NCI-H446 treated with DMSO at 0.1 percent for 48 hours (cell line): ENCODE measurements around the gene SORBS1.
A peak's percentile ranks its signal among the peaks of the same experiment; 100 is the strongest.

ENCODE experiments used
- DNase-seq: peaks from one replicate; lab custom pipeline; 2025; lab: John Stamatoyannopoulos, UW

Gene SORBS1

GRCh38 chr10:95408983-95409873, 151.9 kb downstream of the SORBS1 start:
- DNase-seq: no peak

DNA sequence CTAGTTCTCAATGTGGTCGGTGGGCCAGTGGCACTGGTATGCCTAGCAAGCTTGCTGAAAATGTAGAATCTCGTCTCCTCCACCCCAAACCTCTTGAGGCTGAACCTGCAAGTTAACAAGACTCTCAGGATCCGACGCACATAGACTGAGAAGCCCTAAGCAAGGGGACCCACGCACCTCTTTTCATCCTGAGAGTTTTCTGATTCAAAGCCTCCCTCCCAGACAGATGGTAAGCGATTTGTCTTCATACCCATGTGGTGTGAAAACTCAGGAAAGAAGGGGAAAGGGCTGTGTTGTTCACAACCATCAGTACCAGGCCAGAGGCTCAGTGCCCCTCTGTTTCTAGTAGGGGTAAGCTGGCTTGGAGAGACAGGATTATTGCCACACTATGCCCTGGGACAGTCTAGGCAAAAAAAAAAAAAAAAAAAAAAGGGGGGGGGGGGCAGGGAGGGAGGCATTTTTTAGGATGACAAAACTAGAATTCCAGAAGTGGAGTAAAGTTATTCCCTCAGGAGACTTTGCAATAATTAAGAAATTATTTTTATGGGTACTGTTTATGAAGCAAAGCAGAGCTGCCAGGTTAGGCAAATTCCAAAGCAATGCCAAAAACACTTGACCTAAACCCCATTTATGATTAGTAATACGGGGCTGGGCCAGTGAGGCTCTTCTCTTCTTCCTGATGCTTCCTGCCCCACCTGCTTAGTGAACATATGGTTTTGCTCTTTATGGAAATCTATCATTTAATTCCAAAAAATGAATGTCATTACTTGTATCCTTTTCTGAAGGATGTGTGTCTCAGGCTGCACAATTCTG, 152.8 kb downstream of the SORBS1 start:
- no peak for DNase-seq

DNA sequence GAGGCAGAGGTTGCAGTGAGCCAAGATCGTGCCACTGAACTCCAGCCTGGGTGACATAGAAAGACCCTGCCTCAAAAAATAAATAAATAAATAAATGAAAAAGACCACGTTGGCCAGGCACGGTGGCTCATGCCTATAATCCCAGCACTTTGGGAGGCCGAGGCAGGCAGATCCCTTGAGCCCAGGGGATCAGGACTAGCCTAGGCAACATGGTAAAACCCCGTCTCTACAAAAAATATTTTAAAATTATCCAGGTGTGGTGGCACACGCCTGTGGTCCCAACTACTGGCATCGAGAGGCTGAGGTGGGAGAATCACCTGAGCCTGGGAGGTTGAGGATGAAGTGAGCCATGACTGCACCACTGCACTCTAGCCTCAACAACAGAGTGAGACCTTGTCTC, 153.6 kb downstream of the SORBS1 start:
- DNase-seq: no peak

GRCh38 chr10:95406651-95407280, 154.4 kb downstream of the SORBS1 start:
- DNase-seq: peak; percentile 50

- DNase-seq: no peak
Observed at GRCh38 chr10:95405655-95406054, 155.5 kb downstream of the SORBS1 start.

DNA sequence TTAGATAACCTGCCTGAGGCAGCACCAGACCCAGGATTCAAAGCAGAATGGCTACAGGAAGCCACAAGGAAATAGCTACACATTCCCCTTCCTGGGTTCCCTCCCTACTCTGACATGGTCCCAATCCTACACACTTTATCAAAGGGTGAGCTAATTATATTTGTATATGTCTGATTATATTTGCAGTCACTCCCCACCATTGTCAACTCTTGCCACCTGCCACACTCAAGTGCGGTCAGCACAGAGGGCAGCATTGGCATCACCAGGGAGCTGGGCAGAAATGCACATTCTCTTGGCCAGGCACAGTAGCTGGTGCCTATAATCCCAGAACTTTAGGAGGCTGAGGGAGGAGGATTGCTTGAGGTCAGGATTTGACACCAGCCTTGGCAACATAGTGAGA, 156.3 kb downstream of the SORBS1 start:
- DNase-seq: no peak

- DNase-seq: no peak
Observed at GRCh38 chr10:95404462-95404858, 156.7 kb downstream of the SORBS1 start.

DNA sequence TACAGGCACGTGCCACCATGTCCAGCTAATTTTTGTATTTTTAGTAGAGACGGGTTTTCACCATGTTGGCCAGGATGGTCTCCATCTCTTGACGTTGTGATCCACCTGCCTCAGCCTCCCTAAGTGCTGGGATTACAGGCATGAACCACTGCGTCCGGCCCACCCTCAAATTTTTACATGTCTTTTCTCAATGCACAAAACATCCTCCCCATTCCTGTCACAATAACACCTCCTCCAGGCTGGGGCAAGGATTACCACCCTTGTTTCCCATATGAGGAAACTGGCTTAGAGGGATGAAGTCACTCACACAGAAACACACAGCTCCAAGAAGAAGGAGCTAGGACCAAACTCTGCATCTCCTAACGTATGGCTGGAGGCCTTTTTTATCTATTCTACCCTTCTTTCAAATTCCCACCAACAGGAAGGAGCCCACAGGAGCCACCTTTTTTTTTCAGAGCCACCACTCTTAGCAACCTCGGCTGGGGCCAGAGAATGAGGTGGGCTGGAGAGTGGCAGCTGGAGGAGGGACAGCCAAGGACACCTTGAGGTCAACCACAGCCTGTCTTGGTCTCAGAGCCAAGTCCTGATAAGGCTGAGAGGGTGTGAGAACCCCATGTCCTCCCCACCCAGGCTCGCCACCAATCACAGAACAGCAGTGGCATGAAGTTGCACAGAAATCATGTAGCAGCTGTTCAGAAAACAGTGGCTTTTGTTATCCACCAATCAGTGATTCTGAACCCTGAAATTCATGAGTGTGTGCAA, 157.3 kb downstream of the SORBS1 start:
- no peak for DNase-seq

GRCh38 chr10:95401704-95402469, 159.3 kb downstream of the SORBS1 start:
- no peak for DNase-seq

DNA sequence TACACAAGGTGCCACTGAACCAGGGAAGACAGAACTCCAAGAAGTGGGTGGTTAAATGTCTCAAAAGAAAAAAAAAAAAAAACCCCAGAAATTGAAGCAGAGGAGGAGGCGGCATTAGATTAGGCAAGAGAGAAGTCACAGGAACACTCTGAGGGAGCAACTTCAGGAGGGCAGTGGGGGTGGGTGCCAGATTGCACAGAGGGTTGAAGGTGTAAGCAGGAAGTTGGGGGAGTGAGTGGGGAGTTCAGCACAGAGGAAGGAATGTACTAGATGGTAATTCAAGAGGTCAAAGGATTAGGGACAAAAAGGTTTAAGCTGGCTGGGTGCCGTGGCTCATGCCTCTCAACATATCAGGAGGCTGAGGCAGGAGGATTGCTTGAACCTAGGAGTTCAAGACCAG, 160.4 kb downstream of the SORBS1 start:
- DNase-seq: no peak

DNA sequence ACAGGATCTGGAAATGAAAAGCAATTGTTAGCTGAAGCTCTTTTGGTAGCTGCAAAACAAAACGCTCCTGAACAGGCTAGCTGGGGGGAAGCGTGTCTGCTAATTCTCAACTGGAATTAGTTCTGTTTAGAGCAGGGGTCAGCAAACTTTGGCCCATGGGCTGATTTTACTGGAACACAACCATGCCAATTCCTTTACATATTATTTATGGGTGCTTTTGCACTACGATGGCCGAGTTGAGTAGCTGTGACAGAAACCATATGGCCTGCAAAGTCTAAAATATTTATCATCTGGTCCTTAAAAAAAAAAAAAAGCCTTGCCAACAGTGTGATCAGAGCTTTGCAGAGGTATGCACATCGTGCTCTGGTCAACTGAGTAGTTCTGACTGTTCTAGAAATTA, 162.0 kb downstream of the SORBS1 start:
- no peak for DNase-seq

DNA sequence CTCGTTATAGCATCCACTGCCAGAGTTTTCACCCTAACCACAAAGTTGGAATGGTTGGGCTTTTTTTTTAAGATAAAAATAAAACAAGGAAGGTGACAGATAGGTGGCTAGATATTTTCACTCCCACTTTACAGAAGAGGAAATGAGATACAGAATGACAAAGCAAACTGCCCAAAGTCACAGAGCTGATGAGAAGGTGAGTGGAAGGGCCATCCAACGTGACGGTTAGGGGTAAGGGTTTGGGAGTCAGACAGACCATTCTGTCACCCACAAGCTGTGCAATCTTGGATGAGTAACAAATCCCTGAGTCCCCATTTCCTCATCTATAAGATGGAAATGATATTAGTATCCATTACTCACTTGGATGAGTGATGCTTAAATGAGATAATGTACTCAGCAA, 163.4 kb downstream of the SORBS1 start:
- no peak for DNase-seq

DNA sequence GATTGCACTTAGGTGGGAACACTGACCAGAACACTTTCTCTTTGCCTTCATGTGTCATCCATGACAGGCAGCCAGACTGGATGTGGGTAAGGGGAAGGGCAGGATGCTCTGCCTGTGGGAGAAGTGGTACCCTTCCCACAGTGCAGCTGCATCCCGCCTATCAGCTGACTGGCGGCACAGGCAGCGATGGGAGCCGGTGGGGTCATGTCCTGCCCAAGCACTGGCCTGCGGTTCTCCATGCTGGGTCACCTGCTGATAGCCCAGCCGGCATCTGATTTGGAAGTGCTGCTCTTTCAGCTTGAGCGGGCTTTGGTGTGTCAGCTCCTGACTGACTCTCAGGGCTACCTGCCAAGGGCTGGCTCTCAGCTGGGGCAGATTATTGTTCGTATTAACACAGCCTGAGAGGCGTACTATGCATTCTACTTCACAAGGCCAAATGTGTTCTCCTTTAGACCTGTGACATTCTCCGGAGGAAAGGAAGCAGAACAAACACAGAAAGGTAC, 165.2 kb downstream of the SORBS1 start:
- DNase-seq: no peak

- DNase-seq: no peak
Observed at GRCh38 chr10:95394161-95394880, 166.8 kb downstream of the SORBS1 start.

- no peak for DNase-seq
Observed at GRCh38 chr10:95392681-95393164, 168.4 kb downstream of the SORBS1 start.

DNA sequence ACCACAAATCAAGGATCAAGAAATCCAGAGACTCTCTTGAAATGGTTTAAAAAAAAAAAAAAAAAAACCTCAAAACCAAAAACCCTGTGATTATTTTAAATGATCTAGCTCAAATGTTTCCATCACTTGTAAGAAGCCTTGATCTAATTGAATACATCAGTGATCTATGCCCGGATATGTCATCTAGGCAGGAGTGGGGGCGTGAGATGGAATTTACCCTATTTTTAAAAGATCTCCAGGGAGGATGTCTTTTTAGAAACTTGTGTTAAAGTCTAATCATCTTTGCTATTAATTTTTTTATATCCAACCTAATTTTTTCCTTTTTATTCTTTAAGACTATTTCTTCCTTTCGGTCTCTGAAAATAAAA, 169.0 kb downstream of the SORBS1 start:
- DNase-seq: no peak

DNA sequence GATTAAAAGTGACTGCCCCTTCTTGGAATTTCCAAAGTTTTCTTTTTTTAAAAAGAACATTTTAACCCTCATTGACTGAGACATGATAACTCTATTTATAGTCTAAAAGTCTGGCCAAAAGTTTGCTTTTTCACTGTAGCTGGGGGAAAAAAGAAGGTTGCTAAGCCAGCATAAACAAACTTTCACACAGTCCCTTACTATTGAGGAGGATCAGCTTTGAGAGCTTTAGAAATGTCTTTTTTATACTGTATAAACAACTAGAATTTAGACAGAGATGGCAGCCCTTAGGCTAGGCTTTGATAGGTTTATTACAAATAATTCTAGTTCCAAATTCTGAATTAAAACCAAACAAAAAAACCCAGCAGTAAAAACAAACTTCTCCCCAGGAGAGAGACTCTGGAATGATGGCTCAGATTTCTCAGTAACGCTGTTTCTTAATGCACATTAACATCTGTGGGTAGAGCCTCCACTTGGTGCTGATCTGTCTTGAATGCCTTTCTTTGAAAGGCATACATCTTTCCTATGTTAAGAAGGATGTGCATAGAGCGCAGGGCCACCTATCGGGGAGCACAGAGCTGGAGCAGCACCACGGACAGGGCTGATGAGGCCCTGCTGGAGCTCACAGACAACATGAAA, 169.5 kb downstream of the SORBS1 start:
- no peak for DNase-seq

- no peak for DNase-seq
Observed at GRCh38 chr10:95391164-95391563, 170.0 kb downstream of the SORBS1 start.

GRCh38 chr10:95389982-95390381, 171.2 kb downstream of the SORBS1 start:
- DNase-seq: no peak

- DNase-seq: no peak
Observed at GRCh38 chr10:95389176-95389575, 172.0 kb downstream of the SORBS1 start.
